ENCODE measurements around the gene S1PR5.
"Not testable (repeated sequence)": the region's sequence is repeated elsewhere in the genome, so short reads cannot be mapped to it uniquely, and the experiment has no call there.

S1PR5 gene

GRCh38 chr19:10535613-10536012 lies 18.4 kb upstream of the S1PR5 start:
- no peak overlapping the region for H3K4me3 ChIP-seq (ENCODE audit: low read depth, low read length)
- TF ChIP-seq, protein P1, sequence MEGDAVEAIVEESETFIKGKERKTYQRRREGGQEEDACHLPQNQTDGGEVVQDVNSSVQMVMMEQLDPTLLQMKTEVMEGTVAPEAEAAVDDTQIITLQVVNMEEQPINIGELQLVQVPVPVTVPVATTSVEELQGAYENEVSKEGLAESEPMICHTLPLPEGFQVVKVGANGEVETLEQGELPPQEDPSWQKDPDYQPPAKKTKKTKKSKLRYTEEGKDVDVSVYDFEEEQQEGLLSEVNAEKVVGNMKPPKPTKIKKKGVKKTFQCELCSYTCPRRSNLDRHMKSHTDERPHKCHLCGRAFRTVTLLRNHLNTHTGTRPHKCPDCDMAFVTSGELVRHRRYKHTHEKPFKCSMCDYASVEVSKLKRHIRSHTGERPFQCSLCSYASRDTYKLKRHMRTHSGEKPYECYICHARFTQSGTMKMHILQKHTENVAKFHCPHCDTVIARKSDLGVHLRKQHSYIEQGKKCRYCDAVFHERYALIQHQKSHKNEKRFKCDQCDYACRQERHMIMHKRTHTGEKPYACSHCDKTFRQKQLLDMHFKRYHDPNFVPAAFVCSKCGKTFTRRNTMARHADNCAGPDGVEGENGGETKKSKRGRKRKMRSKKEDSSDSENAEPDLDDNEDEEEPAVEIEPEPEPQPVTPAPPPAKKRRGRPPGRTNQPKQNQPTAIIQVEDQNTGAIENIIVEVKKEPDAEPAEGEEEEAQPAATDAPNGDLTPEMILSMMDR (IDR thresholded peaks at IDR 0.05; ENCODE audit: insufficient read depth, low read depth, low read length, missing control alignments): no peak
- DNase-seq (ENCODE audit: low read depth): no peak

GRCh38 chr19:10533646-10534386 lies 16.6 kb upstream of the S1PR5 start:
- no peak for DNase-seq (ENCODE audit: low read depth)
- TF ChIP-seq, protein P1 (IDR thresholded peaks at IDR 0.05; ENCODE audit: insufficient read depth, low read depth, low read length, missing control alignments): no peak
- no peak overlapping the region for H3K4me3 ChIP-seq (ENCODE audit: low read depth, low read length)

- H3K4me3 ChIP-seq (ENCODE audit: low read depth, low read length): no peak overlapping the region
Observed at GRCh38 chr19:10532457-10532856, 15.2 kb upstream of the S1PR5 start.

GRCh38 chr19:10526887-10527286 lies 9.6 kb upstream of the S1PR5 start:
- not testable (repeated sequence) for H3K4me3 ChIP-seq (ENCODE audit: low read depth, low read length); DNase-seq (ENCODE audit: low read depth)

More at GRCh38 chr19:10532457-10532856, 15.2 kb upstream of the S1PR5 start:
- TF ChIP-seq, protein P1 (IDR thresholded peaks at IDR 0.05; ENCODE audit: insufficient read depth, low read depth, low read length, missing control alignments): no peak
- no peak for DNase-seq (ENCODE audit: low read depth)

- DNase-seq (ENCODE audit: low read depth): no peak
- no peak overlapping the region for H3K4me3 ChIP-seq (ENCODE audit: low read depth, low read length)
- TF ChIP-seq, protein P1 (IDR thresholded peaks at IDR 0.05; ENCODE audit: insufficient read depth, low read depth, low read length, missing control alignments): no peak
Observed at GRCh38 chr19:10525636-10526035, 8.4 kb upstream of the S1PR5 start.

GRCh38 chr19:10523135-10523636 lies 5.9 kb upstream of the S1PR5 start:
- no peak for DNase-seq (ENCODE audit: low read depth)
- no peak overlapping the region for H3K4me3 ChIP-seq (ENCODE audit: low read depth, low read length)
- TF ChIP-seq, protein P1 (IDR thresholded peaks at IDR 0.05; ENCODE audit: insufficient read depth, low read depth, low read length, missing control alignments): no peak

DNA sequence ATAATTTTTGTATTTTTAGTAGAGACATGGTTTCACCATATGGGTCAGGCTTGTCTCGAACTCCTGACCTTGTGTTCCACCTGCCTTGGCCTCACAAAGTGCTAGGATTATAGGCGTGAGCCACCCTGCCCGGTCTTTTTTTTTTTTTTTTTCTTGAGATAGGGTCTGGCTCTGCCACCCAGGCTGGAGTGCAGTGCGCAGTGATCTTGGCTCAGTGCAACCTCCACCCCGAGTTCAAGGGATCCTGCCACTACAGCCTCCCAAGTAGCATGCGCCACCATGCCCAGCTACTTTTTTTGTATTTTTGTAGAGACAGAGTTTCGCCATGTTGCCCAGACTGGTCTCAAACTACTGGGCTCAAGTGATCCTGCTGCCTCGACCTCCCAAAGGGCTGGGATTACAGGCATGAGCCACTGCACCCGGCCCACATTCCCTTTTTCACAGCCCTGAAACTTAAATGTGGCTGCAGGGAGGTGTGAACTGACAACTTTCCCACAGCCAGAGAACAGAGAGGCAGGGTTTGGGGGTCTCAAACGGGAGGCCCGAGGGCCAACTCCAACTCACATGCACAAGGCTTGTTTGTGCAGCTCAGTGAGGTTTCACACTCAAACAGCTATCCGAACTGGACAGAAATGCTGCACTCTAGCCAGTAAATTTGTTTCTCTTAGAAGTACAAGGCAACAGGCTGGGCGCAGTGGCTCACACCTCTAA lies 4.4 kb upstream of the S1PR5 start:
- no peak for DNase-seq (ENCODE audit: low read depth)
- TF ChIP-seq, protein P1 (IDR thresholded peaks at IDR 0.05; ENCODE audit: insufficient read depth, low read depth, low read length, missing control alignments): no peak
- no peak overlapping the region for H3K4me3 ChIP-seq (ENCODE audit: low read depth, low read length)

All from GM12865 (cell line).